H1 (cell line): ENCODE data around the gene ZIC5. TPM values are rescaled to one million over a fixed set of nuclear protein-coding genes. Genes with fewer than 3 reads are reported as not detected.

Experiments
- CHD2 ChIP-seq: IDR thresholded peaks from 2 replicates; pipeline ENCODE4 v1.6.1; 2012; ENCODE audit warnings: low read length, improper control_type of control experiment
- E2F6 ChIP-seq: IDR thresholded peaks from 2 replicates; pipeline ENCODE4 v1.6.1; 2012; ENCODE audit warnings: inconsistent platforms
- EZH2 ChIP-seq: fragments of 200-600 bp; sonication (generic); IDR thresholded peaks from 2 replicates; pipeline ENCODE4 v1.7.1; 2012; ENCODE audit warnings: low read depth, mild to moderate bottlenecking, moderate library complexity, low read length, inconsistent platforms; ENCODE audit not compliant: severe bottlenecking
- RFX5 ChIP-seq: IDR thresholded peaks from 2 replicates; pipeline ENCODE4 v1.6.1; 2011; ENCODE audit warnings: low read depth, low read length, improper control_type of control experiment, borderline replicate concordance
- RNF2 ChIP-seq: fragments of 200-900, 300-1000 bp; sonication (generic); IDR thresholded peaks from 2 replicates; pipeline ENCODE4 v1.7.1; 2016; ENCODE audit warnings: borderline replicate concordance, low read depth, mild to moderate bottlenecking, antibody characterized with exemption, low read length; ENCODE audit not compliant: poor library complexity, severe bottlenecking; ENCODE audit errors: missing control alignments
- polyA plus RNA-seq, 7 experiments: library from polyadenylated mRNA; depleted of rRNA in 3 of 7; stranded (reverse) in 5 of 7; unstranded in 2 of 7; fragments of >200 nt in 5 of 7; fragments of 200-250 nt in 2 of 7; gene quantifications; 1 replicate in 5 of 7; 2 replicates in 1 of 7; 4 replicates in 1 of 7; pipeline versions ENCODE4 v1.2.1 to v1.2.3, GENCODE V29; 2011 to 2013; ENCODE audit warnings: missing spikeins in 2 of 7, mixed read lengths in 2 of 7
- total RNA-seq: library from RNA; stranded (reverse); fragmentation: NEBNext Ultra II Directional; extraction: Animal tissue kit (Norgen Biotek cat#: 25700); gene quantifications from 2 replicates; pipeline ENCODE4 v1.2.1, GENCODE V29; 2021

Gene ZIC5
- total and polyA plus RNA-seq, 2 of the 8 experiments (the other 6 are each of a cell fraction or from before 2014, with no cell fraction given) = 14.2 to 52.7 TPM

GRCh38 chr13:99979453-99980200, 8.1 kb upstream of the ZIC5 start (continued):
- TF ChIP-seq EZH2 = peak; percentile 3
- no peak for TF ChIP-seq RFX5
- peak; percentile 41 for TF ChIP-seq RNF2
- peak; percentile 95 for TF ChIP-seq E2F6
- TF ChIP-seq CHD2 = peak; percentile 75
- TF ChIP-seq, all 59 proteins: peak for 9
